Liver (tissue), 3 donors: ENCODE measurements around the gene SCN8A.

ENCODE experiments used
- ATF3 ChIP-seq: IDR thresholded peaks from 2 replicates; pipeline ENCODE4 v1.6.1; 2016; ENCODE audit warnings: antibody characterized with exemption
- CTCF ChIP-seq: fragments of 150-350 bp; IDR thresholded peaks from 2 replicates; pipeline ENCODE4 v1.5.1; 2017; ENCODE audit warnings: improper control_type of control experiment, low read depth, low read length; ENCODE audit not compliant: missing input control
- REST ChIP-seq: IDR thresholded peaks from 2 replicates; pipeline ENCODE4 v1.6.1; 2016; ENCODE audit warnings: antibody characterized with exemption, mild to moderate bottlenecking
- TAF1 ChIP-seq: conservative IDR thresholded peaks from 2 replicates; pipeline ENCODE4 v1.6.1; 2016; ENCODE audit warnings: antibody characterized with exemption, mild to moderate bottlenecking
- donor health status: healthy.
- donor health status: healthy.

GRCh38 chr12:51729331-51729730, 138.3 kb downstream of the SCN8A start:
- no peak for TF ChIP-seq ATF3
- TF ChIP-seq REST, result no peak
- no peak for TF ChIP-seq CTCF
- TF ChIP-seq TAF1, result no peak
